Omental fat pad (tissue), 4 donors: ENCODE results near the gene GJD3. TPM values are rescaled to one million over a fixed set of nuclear protein-coding genes. Genes with fewer than 3 reads are reported as not detected.

Experiments used
- ATAC-seq: fragments of 150-250 bp; one replicate; pipeline ENCODE4 v1.9.1; 2016; ENCODE audit warnings: mild to moderate bottlenecking, moderate library complexity; ENCODE audit not compliant: low FRiP score
- DNase-seq: peaks from one replicate; pipeline ENCODE4 v3.0.0-alpha.2; 2019; ENCODE audit warnings: low spot score
- total RNA-seq, 4 donors: library from RNA; depleted of rRNA; stranded (reverse); fragments of >200 nt; gene quantifications; one replicate each; pipeline ENCODE4 v1.1.0, GENCODE V29; 2016
- TF ChIP-seq, protein P1 (sequence below), 3 donors: fragments of 450-650 bp; IDR thresholded peaks; one replicate each; pipeline ENCODE4 v1.5.1; 2016 to 2017; ENCODE audit warnings: antibody characterized with exemption in 3 of 3, mild to moderate bottlenecking in 3 of 3, moderate library complexity in 2 of 3

Gene GJD3
- total RNA-seq, 4 donors from 2014 or later: 0.60 to 2.0 TPM; not detected in 2

DNA sequence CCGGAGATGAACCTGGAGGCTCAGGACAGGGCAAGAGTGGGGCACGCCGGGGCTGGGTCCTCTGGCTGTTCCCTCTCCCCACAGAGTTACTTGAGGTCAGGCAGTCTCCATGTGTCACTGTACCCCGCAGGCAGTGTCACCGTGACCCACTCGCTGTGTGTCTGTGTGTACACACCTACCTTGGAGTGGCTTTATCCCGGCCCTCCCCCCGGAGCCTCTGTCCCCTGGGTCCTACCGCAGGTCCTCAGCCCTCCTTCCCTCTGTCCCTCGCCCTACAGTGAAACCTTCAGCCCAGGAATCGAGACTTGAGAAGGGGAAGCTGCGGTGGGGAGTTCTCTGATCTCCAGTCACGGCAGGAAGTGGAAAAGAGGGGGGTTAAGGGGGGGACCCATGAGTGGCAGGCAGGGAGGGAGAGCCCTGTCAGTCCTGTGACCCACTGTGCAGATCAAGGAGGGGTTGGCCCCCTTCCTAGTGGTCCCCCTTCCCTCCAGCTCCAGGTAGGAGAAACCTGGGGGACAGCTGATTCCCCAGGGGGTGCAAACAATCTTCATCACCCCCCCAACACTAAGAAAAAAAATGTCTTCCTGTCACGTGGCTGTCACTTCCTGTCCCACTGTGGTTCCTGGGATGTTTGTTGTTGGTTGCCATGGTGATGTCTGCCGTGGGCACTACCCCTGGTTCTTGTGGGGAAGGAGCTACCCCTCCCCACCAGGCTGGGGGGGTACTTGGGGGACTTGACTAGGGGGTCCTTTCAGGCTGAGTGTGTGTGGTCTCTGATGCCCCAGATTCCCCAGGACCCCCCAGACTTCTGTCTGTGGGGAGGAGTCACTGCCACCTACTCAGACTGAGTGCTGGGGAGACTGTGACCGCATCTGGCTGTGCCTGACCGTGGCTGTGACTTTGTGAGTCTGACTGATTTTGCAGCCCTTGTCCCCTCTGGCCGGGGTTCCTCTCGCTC, 41.9 kb downstream of the GJD3 start:
- TF ChIP-seq, protein P1, sequence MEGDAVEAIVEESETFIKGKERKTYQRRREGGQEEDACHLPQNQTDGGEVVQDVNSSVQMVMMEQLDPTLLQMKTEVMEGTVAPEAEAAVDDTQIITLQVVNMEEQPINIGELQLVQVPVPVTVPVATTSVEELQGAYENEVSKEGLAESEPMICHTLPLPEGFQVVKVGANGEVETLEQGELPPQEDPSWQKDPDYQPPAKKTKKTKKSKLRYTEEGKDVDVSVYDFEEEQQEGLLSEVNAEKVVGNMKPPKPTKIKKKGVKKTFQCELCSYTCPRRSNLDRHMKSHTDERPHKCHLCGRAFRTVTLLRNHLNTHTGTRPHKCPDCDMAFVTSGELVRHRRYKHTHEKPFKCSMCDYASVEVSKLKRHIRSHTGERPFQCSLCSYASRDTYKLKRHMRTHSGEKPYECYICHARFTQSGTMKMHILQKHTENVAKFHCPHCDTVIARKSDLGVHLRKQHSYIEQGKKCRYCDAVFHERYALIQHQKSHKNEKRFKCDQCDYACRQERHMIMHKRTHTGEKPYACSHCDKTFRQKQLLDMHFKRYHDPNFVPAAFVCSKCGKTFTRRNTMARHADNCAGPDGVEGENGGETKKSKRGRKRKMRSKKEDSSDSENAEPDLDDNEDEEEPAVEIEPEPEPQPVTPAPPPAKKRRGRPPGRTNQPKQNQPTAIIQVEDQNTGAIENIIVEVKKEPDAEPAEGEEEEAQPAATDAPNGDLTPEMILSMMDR (IDR thresholded peaks at IDR 0.05): no peak
- no peak for ATAC-seq
- no peak for DNase-seq

DNA sequence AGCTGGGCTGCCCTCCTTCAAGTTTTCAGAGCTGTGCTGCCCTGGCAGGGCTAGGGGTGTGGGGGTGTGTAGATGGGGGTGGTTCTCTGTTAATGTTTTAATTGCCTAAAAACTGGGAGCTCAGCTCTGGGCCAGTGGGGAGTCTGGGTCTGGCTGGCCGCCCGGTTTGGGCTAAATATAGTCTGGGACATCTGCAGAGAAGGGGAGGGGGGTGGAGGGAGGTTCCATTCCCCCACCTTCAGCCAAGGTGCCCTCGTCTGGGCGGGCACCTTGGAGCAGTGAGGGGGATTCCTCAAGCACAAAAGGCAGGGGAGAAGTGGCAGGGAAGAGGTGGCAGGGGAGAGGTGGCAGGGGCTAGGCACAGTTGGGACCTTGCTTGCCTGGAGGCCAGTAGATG, 42.6 kb downstream of the GJD3 start:
- no peak for DNase-seq
- no peak for ATAC-seq
- TF ChIP-seq, protein P1 (IDR thresholded peaks at IDR 0.05): no peak

DNA sequence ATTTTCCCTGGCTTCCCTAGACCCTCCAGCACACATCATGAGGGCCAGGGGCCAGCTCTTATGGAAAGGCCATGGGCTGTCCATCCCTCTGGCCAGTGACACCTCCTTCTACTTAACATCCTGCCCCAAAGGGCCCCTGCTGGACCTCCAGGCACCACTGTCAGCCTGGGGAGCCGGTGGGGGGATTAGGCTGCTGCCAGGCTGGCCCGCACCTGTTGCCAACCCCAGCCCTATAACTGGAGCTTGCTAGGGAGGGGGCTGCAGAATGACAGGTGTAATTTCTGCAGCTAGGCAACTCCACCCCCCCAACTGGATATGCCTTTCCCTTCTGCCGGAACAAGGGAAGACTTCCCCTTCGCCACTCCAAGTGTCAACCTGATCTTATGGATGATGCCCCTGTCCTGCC, 43.0 kb downstream of the GJD3 start:
- TF ChIP-seq, protein P1 (IDR thresholded peaks at IDR 0.05): no peak
- DNase-seq: no peak
- no peak for ATAC-seq

DNA sequence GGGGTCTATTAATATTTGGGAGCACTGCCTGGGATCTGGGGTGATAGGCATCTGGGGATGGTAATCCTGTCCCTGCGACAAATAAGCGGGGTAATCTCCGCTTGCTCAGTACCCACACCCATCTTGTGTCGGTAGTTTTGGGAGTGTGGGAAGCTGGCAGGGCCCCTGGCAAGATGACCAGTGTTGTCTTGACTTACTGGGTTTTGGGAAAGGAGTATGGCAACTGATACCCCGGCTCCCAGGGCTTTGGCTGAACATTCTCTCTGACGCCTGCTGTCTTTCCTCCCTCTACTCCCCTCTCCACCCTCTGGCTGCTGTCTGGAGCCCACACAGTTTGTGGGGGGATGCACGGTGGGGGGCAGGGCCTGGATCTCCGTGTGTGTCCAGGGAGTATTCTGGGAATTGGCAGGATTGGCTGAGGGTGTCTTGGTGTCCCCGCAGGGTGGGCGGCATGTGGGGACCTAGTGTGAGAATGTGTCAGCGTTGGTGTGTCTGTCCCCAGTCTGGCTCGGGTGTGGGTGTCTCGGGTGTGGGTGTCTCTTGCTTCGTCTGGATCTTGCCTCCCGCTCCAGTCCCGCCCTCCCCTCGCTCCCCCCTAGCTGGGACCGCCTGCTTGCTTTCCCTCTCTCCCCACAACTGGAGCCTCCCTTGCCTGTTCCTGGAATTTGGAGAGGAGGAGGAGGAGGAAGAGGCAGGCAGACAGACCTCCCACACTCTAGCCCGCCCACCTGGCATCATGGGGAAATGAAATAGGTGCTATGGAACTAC, 43.6 kb downstream of the GJD3 start:
- DNase-seq (peak; percentile 23), ATAC-seq (no peak)

DNA sequence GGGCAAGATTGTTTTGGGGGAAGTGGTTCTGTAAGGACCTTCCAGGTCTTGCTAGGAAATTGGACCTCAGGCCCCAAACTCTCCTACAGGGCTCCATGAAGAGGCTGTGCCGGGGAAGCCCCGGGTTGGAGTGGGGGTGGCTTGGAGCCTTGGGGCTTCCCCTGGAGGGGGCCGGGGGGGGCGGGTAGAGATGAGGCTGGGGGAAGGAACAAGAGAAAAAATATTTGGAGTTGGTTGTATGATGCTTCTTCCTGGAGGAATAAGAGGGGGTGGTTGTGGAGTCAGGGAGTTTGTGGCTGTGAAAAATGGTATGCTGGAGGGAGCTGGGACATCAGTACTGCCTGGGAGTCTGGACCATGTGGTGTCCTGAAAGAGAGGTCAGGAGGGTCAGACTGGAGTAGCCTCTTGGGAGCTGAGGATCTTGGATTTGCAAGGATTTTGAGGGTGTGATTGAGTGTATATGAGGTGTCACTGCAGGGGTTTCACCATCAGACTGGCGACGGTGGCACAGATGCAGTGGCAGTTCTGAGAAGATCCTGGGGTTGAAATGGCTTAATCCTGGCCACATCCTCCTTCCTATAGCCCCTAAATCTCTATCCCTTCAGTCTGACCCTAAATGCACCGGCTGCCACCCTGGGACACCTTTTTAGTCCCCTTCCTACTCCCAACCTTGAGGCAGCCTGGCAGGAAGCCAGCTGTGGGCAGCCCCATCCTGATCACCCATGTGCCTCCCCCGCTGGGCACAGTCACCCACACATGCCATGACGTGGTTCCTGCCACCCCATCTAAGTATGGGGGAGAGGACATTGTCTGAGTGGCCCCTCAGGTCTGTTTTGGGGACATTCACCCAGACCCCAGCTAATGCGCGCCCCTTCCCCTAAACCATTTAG, 44.6 kb downstream of the GJD3 start:
- DNase-seq: peak; percentile 55
- TF ChIP-seq, protein P1 (IDR thresholded peaks at IDR 0.05): no peak
- no peak for ATAC-seq

More for the DNA sequence above, 43.6 kb downstream of the GJD3 start:
- TF ChIP-seq, protein P1 (IDR thresholded peaks at IDR 0.05): no peak

DNA sequence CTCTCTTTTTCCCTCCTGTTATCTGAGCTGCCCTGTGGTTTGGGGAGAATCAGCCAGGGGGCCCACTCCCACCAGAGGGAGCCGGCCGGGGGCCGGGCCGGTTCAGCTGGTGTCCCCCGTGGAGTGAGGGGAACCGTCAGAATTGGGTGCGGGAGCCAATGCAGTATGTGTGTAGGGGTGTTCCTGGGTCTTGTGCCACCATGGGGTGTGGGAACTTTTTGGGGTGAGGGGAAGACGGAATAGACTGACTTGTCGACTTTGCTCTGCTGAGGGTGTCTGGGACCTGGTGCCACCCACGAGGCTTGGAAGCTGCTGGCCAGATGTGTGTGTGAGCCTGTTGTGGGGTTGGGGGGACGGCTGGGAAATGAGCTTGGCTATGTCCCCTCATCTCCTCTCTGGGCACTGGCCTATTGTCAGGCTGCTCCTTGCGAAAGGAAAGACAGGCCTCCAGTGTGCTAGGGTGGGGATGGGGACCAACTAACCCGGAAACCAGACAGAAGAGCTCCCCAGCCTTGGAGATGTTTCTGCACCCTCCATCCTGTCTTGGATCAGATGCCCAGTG, 45.6 kb downstream of the GJD3 start:
- ATAC-seq (no peak), DNase-seq (peak; percentile 18)
- TF ChIP-seq, protein P1 (IDR thresholded peaks at IDR 0.05): no peak
